Activated CD8-positive, alpha-beta T cell treated with anti-CD3 and anti-CD28 coated beads, Interleukin-2, amount 10 ng/mL, durations not matched to agents 7 days and 5 days (primary cell): Measurements from ENCODE around the gene NOVA2. TPM values are rescaled to one million over a fixed set of nuclear protein-coding genes. Genes with fewer than 3 reads are reported as not detected.

Source experiments
- ATAC-seq: fragments of 150-1000 bp; cut with Tn5 transposase; one replicate; pipeline ENCODE4 v1.10.0; 2021; ENCODE audit warnings: moderate library complexity
- CTCF ChIA-PET: fragments of 350-600 bp; sonication (Branson Sonifier 250); formaldehyde crosslinking; loops from one replicate; lab custom pipeline; 2021; ENCODE audit warnings: antibody characterized with exemption; lab: Charles Lee
- POLR2A ChIA-PET: fragments of 350-600 bp; sonication (Branson Sonifier 250); formaldehyde crosslinking; loops from one replicate; lab custom pipeline; 2021; ENCODE audit warnings: antibody characterized with exemption; lab: Charles Lee
- DNase-seq: peaks from one replicate; pipeline ENCODE4 v3.0.0-alpha.2; 2020
- H3K27ac Mint-ChIP-seq: one replicate; pipeline ENCODE4 v1.8.0; 2021; ENCODE audit warnings: mild to moderate bottlenecking, mixed read lengths
- H3K27me3 Mint-ChIP-seq: one replicate; pipeline ENCODE4 v1.8.0; 2021; ENCODE audit warnings: low read depth, mixed read lengths
- H3K36me3 Mint-ChIP-seq: one replicate; pipeline ENCODE4 v1.8.0; 2021; ENCODE audit warnings: low read depth, mixed read lengths
- H3K4me1 Mint-ChIP-seq: one replicate; pipeline ENCODE4 v1.8.0; 2021; ENCODE audit warnings: low read depth, mixed read lengths
- H3K4me3 Mint-ChIP-seq: one replicate; pipeline ENCODE4 v1.8.0; 2021; ENCODE audit warnings: mild to moderate bottlenecking, mixed read lengths
- H3K9me3 Mint-ChIP-seq: one replicate; pipeline ENCODE4 v1.8.0; 2022; ENCODE audit warnings: mixed read lengths; ENCODE audit not compliant: insufficient read depth
- microRNA-seq: library from miRNA; unstranded; fragments of <30 nt; microRNA quantifications from one replicate; pipeline ENCODE4 v1.2.0, GENCODE V29; 2022
- total RNA-seq, 2 experiments: library from RNA; stranded (reverse); gene quantifications; one replicate each; pipeline ENCODE4 v1.2.3, GENCODE V29; 2021

Gene NOVA2
- total RNA-seq, 2 experiments from 2014 or later, result not detected

GRCh38 chr19:45883881-45884681 lies 89.6 kb downstream of the NOVA2 start:
- ChIA-PET CTCF (interaction anchor here (0.6 to 3.8 kb wide), 8 partner anchors 18 to 129 kb away, joined by 3 to 29 read pairs (median 7); partner anchors contain the start of genes FOXA3, MYPOP and SYMPK), POLR2A (no interaction called here)
- no peaks in the 10 kb centered on the region for H3K36me3 Mint-ChIP-seq
- H3K27ac Mint-ChIP-seq, result no peak overlapping the region
- H3K27me3 Mint-ChIP-seq, result peaks cover 5% of the 10 kb centered on the region
- ATAC-seq, result no peak
- DNase-seq, result no peak
- peaks cover 35% of the 10 kb centered on the region for H3K4me1 Mint-ChIP-seq
- H3K4me3 Mint-ChIP-seq, result peak overlapping the region; percentile 3
- H3K9me3 Mint-ChIP-seq, result no peaks in the 10 kb centered on the region

Small RNAs within 50 kb of the gene (microRNA-seq; reads per million reads assigned to microRNA genes)
- 572 reads per million, percentile 78 among the genes with 10 or more reads in this experiment for gene MIR769

Other genes starting within 250 kb of the NOVA2 start
- 10 to 100 TPM; 32.6 to 33.9 TPM for gene FBXO46, start 243.0 kb downstream of the NOVA2 start, total RNA-seq
- not detected for gene MEIOSIN, start 240.4 kb downstream of the NOVA2 start, total RNA-seq
- under 1 TPM; 0.53 to 0.89 TPM for gene SIX5, start 204.6 kb downstream of the NOVA2 start, total RNA-seq
- 10 to 100 TPM in 1 of 2 experiments, 1 to 10 TPM in 1; 9.9 to 14.4 TPM for gene DMPK, start 191.4 kb downstream of the NOVA2 start, total RNA-seq
- gene DMWD, start 181.0 kb downstream of the NOVA2 start, total RNA-seq, result 10 to 100 TPM; 20.6 TPM
- gene RSPH6A, start 158.6 kb downstream of the NOVA2 start, total RNA-seq, result under 1 TPM; 0.55 to 0.68 TPM
- gene SYMPK, start 110.7 kb downstream of the NOVA2 start, total RNA-seq, result 10 to 100 TPM; 97.3 to 98.3 TPM
- gene FOXA3, start 109.5 kb downstream of the NOVA2 start, total RNA-seq, result not detected
- 10 to 100 TPM; 18.0 to 19.1 TPM for gene IRF2BP1, start 87.7 kb downstream of the NOVA2 start, total RNA-seq
- gene MYPOP, start 71.3 kb downstream of the NOVA2 start, total RNA-seq, result 10 to 100 TPM; 10.4 to 11.3 TPM
- not detected for gene NANOS2, start 59.1 kb downstream of the NOVA2 start, total RNA-seq
- 10 to 100 TPM; 26.3 to 29.2 TPM for gene CCDC61, start 21.6 kb upstream of the NOVA2 start, total RNA-seq
- not detected for gene PGLYRP1, start 49.2 kb upstream of the NOVA2 start, total RNA-seq
- not detected for gene IGFL4, start 67.1 kb upstream of the NOVA2 start, total RNA-seq
- gene IGFL3, start 150.8 kb upstream of the NOVA2 start, total RNA-seq, result not detected
- gene IGFL2, start 174.4 kb upstream of the NOVA2 start, total RNA-seq, result not detected